Measurements from ENCODE around the gene FBH1.
"Not testable (repeated sequence)": the region's sequence is repeated elsewhere in the genome, so short reads cannot be mapped to it uniquely, and the experiment has no call there.

The FBH1 gene

GRCh38 chr10:5961405-5962100, 71.5 kb downstream of the FBH1 start:
- DNase-seq, result no peak
- Histone ChIP-seq H3K4me3 (ENCODE audit: insufficient read depth, low read depth, low read length, poor library complexity, severe bottlenecking) (no peak overlapping the region), H3K36me3 (ENCODE audit: control insufficient read depth, insufficient read depth, low read length) (peaks cover 44% of the 10 kb centered on the region), H3K9me3 (ENCODE audit: control insufficient read depth, low read length) (no peaks in the 10 kb centered on the region), H3K27ac (ENCODE audit: insufficient read depth, low read length, poor library complexity, severe bottlenecking) (no peak overlapping the region), H3K27me3 (replicated peaks; ENCODE audit: control insufficient read depth, insufficient read depth, low read length, poor library complexity, severe bottlenecking) (no peaks in the 10 kb centered on the region), H3K4me1 (ENCODE audit: control insufficient read depth, insufficient read depth, low read length, poor library complexity, severe bottlenecking) (no peaks in the 10 kb centered on the region)

GRCh38 chr10:5962358-5962940, 72.4 kb downstream of the FBH1 start:
- H3K9me3 ChIP-seq (ENCODE audit: control insufficient read depth, low read length); H3K4me1 ChIP-seq (ENCODE audit: control insufficient read depth, insufficient read depth, low read length, poor library complexity, severe bottlenecking); DNase-seq; H3K27me3 ChIP-seq (replicated peaks; ENCODE audit: control insufficient read depth, insufficient read depth, low read length, poor library complexity, severe bottlenecking); H3K4me3 ChIP-seq (ENCODE audit: insufficient read depth, low read depth, low read length, poor library complexity, severe bottlenecking); H3K27ac ChIP-seq (ENCODE audit: insufficient read depth, low read length, poor library complexity, severe bottlenecking): not testable (repeated sequence)
- H3K36me3 ChIP-seq (ENCODE audit: control insufficient read depth, insufficient read depth, low read length), result peaks cover 44% of the 10 kb centered on the region

GRCh38 chr10:5963071-5963470, 73.0 kb downstream of the FBH1 start:
- H3K4me3 ChIP-seq (ENCODE audit: insufficient read depth, low read depth, low read length, poor library complexity, severe bottlenecking), result no peak overlapping the region
- no peaks in the 10 kb centered on the region for H3K9me3 ChIP-seq (ENCODE audit: control insufficient read depth, low read length)
- no peaks in the 10 kb centered on the region for H3K27me3 ChIP-seq (replicated peaks; ENCODE audit: control insufficient read depth, insufficient read depth, low read length, poor library complexity, severe bottlenecking)
- H3K36me3 ChIP-seq (ENCODE audit: control insufficient read depth, insufficient read depth, low read length), result peaks cover 44% of the 10 kb centered on the region
- H3K27ac ChIP-seq (ENCODE audit: insufficient read depth, low read length, poor library complexity, severe bottlenecking), result no peak overlapping the region
- no peaks in the 10 kb centered on the region for H3K4me1 ChIP-seq (ENCODE audit: control insufficient read depth, insufficient read depth, low read length, poor library complexity, severe bottlenecking)
- no peak for DNase-seq

GRCh38 chr10:5963591-5963990, 73.5 kb downstream of the FBH1 start:
- Histone ChIP-seq H3K36me3 (ENCODE audit: control insufficient read depth, insufficient read depth, low read length) (peaks cover 44% of the 10 kb centered on the region), H3K27me3 (replicated peaks; ENCODE audit: control insufficient read depth, insufficient read depth, low read length, poor library complexity, severe bottlenecking) (no peaks in the 10 kb centered on the region), H3K4me1 (ENCODE audit: control insufficient read depth, insufficient read depth, low read length, poor library complexity, severe bottlenecking) (no peaks in the 10 kb centered on the region), H3K27ac (ENCODE audit: insufficient read depth, low read length, poor library complexity, severe bottlenecking) (no peak overlapping the region), H3K4me3 (ENCODE audit: insufficient read depth, low read depth, low read length, poor library complexity, severe bottlenecking) (no peak overlapping the region), H3K9me3 (ENCODE audit: control insufficient read depth, low read length) (no peaks in the 10 kb centered on the region)
- no peak for DNase-seq

GRCh38 chr10:5964736-5965135, 74.7 kb downstream of the FBH1 start:
- Histone ChIP-seq H3K4me1 (ENCODE audit: control insufficient read depth, insufficient read depth, low read length, poor library complexity, severe bottlenecking) (no peaks in the 10 kb centered on the region), H3K27me3 (replicated peaks; ENCODE audit: control insufficient read depth, insufficient read depth, low read length, poor library complexity, severe bottlenecking) (no peaks in the 10 kb centered on the region), H3K27ac (ENCODE audit: insufficient read depth, low read length, poor library complexity, severe bottlenecking) (no peak overlapping the region), H3K9me3 (ENCODE audit: control insufficient read depth, low read length) (no peaks in the 10 kb centered on the region), H3K4me3 (ENCODE audit: insufficient read depth, low read depth, low read length, poor library complexity, severe bottlenecking) (no peak overlapping the region), H3K36me3 (ENCODE audit: control insufficient read depth, insufficient read depth, low read length) (peaks cover 37% of the 10 kb centered on the region)
- DNase-seq, result no peak

- H3K36me3 ChIP-seq (ENCODE audit: control insufficient read depth, insufficient read depth, low read length), result peaks cover 32% of the 10 kb centered on the region
- no peak overlapping the region for H3K27ac ChIP-seq (ENCODE audit: insufficient read depth, low read length, poor library complexity, severe bottlenecking)
- no peak overlapping the region for H3K4me3 ChIP-seq (ENCODE audit: insufficient read depth, low read depth, low read length, poor library complexity, severe bottlenecking)
- no peak for DNase-seq
- no peaks in the 10 kb centered on the region for H3K27me3 ChIP-seq (replicated peaks; ENCODE audit: control insufficient read depth, insufficient read depth, low read length, poor library complexity, severe bottlenecking)
- no peaks in the 10 kb centered on the region for H3K9me3 ChIP-seq (ENCODE audit: control insufficient read depth, low read length)
- H3K4me1 ChIP-seq (ENCODE audit: control insufficient read depth, insufficient read depth, low read length, poor library complexity, severe bottlenecking), result no peaks in the 10 kb centered on the region
Measured at GRCh38 chr10:5965266-5965665, 75.2 kb downstream of the FBH1 start.

- Histone ChIP-seq H3K9me3 (ENCODE audit: control insufficient read depth, low read length) (no peaks in the 10 kb centered on the region), H3K4me3 (ENCODE audit: insufficient read depth, low read depth, low read length, poor library complexity, severe bottlenecking) (no peak overlapping the region), H3K27me3 (replicated peaks; ENCODE audit: control insufficient read depth, insufficient read depth, low read length, poor library complexity, severe bottlenecking) (no peaks in the 10 kb centered on the region), H3K27ac (ENCODE audit: insufficient read depth, low read length, poor library complexity, severe bottlenecking) (no peak overlapping the region), H3K36me3 (ENCODE audit: control insufficient read depth, insufficient read depth, low read length) (peaks cover 18% of the 10 kb centered on the region), H3K4me1 (ENCODE audit: control insufficient read depth, insufficient read depth, low read length, poor library complexity, severe bottlenecking) (peaks cover 8% of the 10 kb centered on the region)
- no peak for DNase-seq
Measured at GRCh38 chr10:5968037-5968680, 78.1 kb downstream of the FBH1 start.

GRCh38 chr10:5968681-5969453, 78.8 kb downstream of the FBH1 start:
- peaks cover 8% of the 10 kb centered on the region for H3K4me1 ChIP-seq (ENCODE audit: control insufficient read depth, insufficient read depth, low read length, poor library complexity, severe bottlenecking)
- no peaks in the 10 kb centered on the region for H3K27me3 ChIP-seq (replicated peaks; ENCODE audit: control insufficient read depth, insufficient read depth, low read length, poor library complexity, severe bottlenecking)
- H3K27ac ChIP-seq (ENCODE audit: insufficient read depth, low read length, poor library complexity, severe bottlenecking), result no peak overlapping the region
- DNase-seq, result no peak
- peaks cover 11% of the 10 kb centered on the region for H3K36me3 ChIP-seq (ENCODE audit: control insufficient read depth, insufficient read depth, low read length)
- H3K9me3 ChIP-seq (ENCODE audit: control insufficient read depth, low read length), result no peaks in the 10 kb centered on the region
- no peak overlapping the region for H3K4me3 ChIP-seq (ENCODE audit: insufficient read depth, low read depth, low read length, poor library complexity, severe bottlenecking)

- no peaks in the 10 kb centered on the region for H3K27me3 ChIP-seq (replicated peaks; ENCODE audit: control insufficient read depth, insufficient read depth, low read length, poor library complexity, severe bottlenecking)
- no peak for DNase-seq
Measured at GRCh38 chr10:5970066-5970465, 80.0 kb downstream of the FBH1 start.

GRCh38 chr10:5970527-5970926, 80.5 kb downstream of the FBH1 start:
- peaks cover 11% of the 10 kb centered on the region for H3K4me1 ChIP-seq (ENCODE audit: control insufficient read depth, insufficient read depth, low read length, poor library complexity, severe bottlenecking)
- no peaks in the 10 kb centered on the region for H3K27me3 ChIP-seq (replicated peaks; ENCODE audit: control insufficient read depth, insufficient read depth, low read length, poor library complexity, severe bottlenecking)
- no peak overlapping the region for H3K4me3 ChIP-seq (ENCODE audit: insufficient read depth, low read depth, low read length, poor library complexity, severe bottlenecking)
- DNase-seq, result no peak
- H3K9me3 ChIP-seq (ENCODE audit: control insufficient read depth, low read length), result no peaks in the 10 kb centered on the region
- H3K36me3 ChIP-seq (ENCODE audit: control insufficient read depth, insufficient read depth, low read length), result peaks cover 6% of the 10 kb centered on the region
- no peak overlapping the region for H3K27ac ChIP-seq (ENCODE audit: insufficient read depth, low read length, poor library complexity, severe bottlenecking)

More at GRCh38 chr10:5970066-5970465, 80.0 kb downstream of the FBH1 start:
- no peaks in the 10 kb centered on the region for H3K9me3 ChIP-seq (ENCODE audit: control insufficient read depth, low read length)
- peaks cover 8% of the 10 kb centered on the region for H3K4me1 ChIP-seq (ENCODE audit: control insufficient read depth, insufficient read depth, low read length, poor library complexity, severe bottlenecking)
- H3K36me3 ChIP-seq (ENCODE audit: control insufficient read depth, insufficient read depth, low read length), result peaks cover 6% of the 10 kb centered on the region
- H3K27ac ChIP-seq (ENCODE audit: insufficient read depth, low read length, poor library complexity, severe bottlenecking), result no peak overlapping the region
- no peak overlapping the region for H3K4me3 ChIP-seq (ENCODE audit: insufficient read depth, low read depth, low read length, poor library complexity, severe bottlenecking)
